Suprapubic skin (tissue), 3 donors: ENCODE data around the gene PTGS1.

Experiments used
- EP300 ChIP-seq: sonication (generic); formaldehyde crosslinking; IDR thresholded peaks from one replicate; pipeline ENCODE4 v1.6.1; 2017; ENCODE audit warnings: antibody characterized with exemption
- POLR2A ChIP-seq, 2 donors: fragments of 450-650 bp; IDR thresholded peaks; one replicate each; pipeline ENCODE4 v1.6.1; 2017; ENCODE audit warnings: antibody characterized with exemption in 2 of 2, mild to moderate bottlenecking in 2 of 2, moderate library complexity in 2 of 2
- TF ChIP-seq, protein P1 (sequence below), 2 donors: fragments of 200-600 bp in 1 of 2; fragments of 450-650 bp in 1 of 2; sonication (generic) in 1 of 2; IDR thresholded peaks; one replicate each; pipeline ENCODE4 v1.5.1; 2016 to 2019; ENCODE audit warnings: antibody characterized with exemption in 2 of 2, mild to moderate bottlenecking in 1 of 2, moderate library complexity in 1 of 2

- TF ChIP-seq, protein P1, sequence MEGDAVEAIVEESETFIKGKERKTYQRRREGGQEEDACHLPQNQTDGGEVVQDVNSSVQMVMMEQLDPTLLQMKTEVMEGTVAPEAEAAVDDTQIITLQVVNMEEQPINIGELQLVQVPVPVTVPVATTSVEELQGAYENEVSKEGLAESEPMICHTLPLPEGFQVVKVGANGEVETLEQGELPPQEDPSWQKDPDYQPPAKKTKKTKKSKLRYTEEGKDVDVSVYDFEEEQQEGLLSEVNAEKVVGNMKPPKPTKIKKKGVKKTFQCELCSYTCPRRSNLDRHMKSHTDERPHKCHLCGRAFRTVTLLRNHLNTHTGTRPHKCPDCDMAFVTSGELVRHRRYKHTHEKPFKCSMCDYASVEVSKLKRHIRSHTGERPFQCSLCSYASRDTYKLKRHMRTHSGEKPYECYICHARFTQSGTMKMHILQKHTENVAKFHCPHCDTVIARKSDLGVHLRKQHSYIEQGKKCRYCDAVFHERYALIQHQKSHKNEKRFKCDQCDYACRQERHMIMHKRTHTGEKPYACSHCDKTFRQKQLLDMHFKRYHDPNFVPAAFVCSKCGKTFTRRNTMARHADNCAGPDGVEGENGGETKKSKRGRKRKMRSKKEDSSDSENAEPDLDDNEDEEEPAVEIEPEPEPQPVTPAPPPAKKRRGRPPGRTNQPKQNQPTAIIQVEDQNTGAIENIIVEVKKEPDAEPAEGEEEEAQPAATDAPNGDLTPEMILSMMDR (IDR thresholded peaks at IDR 0.05) = no peak
- TF ChIP-seq POLR2A (IDR thresholded peaks at IDR 0.05) = no peak
- TF ChIP-seq EP300 = no peak
These were observed 32.0 kb downstream of the PTGS1 start for GRCh38 chr9:122402874-122403273.
